ENCODE data around the gene BRI3BP. TPM values are rescaled to one million over a fixed set of nuclear protein-coding genes. Genes with fewer than 3 reads are reported as not detected.
A peak's percentile ranks its signal among the peaks of the same experiment; 100 is the strongest.

The BRI3BP gene
- total and polyA plus RNA-seq, 9 of the 15 experiments (the other 6 are each of a cell fraction or from before 2014, with no cell fraction given): 12.3 to 25.0 (median 16.6) TPM

DNA sequence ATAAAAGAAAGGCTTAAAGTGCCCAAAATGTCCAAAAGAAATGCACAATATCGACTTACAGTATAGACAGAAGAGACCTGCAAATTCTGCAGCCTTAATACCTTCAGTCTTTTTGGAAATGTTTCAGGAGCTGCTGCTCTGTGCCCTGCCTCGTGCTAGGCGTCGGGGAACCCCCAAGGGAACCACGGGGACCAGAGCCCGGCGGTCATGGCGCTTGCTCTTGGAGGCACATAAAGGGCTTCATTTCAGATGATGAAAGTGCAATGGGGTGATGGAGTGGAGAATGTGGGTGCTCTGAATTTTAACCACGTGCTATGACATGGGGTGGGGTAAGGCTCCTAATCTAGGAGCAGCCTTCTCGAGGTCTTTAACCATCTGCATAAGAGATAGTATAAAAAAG, 57.0 kb downstream of the BRI3BP start:
- ChIA-PET CTCF (ENCODE audit: low intra/inter-chr PET ratio) (no interaction called here), POLR2A (interaction anchor here (0.7 kb wide), 1 partner anchor 257 kb away, joined by 5 read pairs; no protein-coding TSS in a partner anchor)
- H3K9me3 ChIP-seq (replicated peaks; ENCODE audit: control insufficient read depth, insufficient read depth, low read depth, low read length): no peaks in the 10 kb centered on the region
- no peaks in the 10 kb centered on the region for H3K36me3 ChIP-seq (ENCODE audit: control insufficient read depth, insufficient read depth, low read length)
- 0 out of 2 replicates have a peak overlapping the region, but pooled peaks have one; percentile 12 for H2AFZ ChIP-seq (ENCODE audit: low read depth, low read length)
- H3K27me3 ChIP-seq (ENCODE audit: control insufficient read depth in 2 of 2, insufficient read depth in 2 of 2, low read length in 2 of 2): peaks cover 0 to 7% of the 10 kb centered on the region in 2 experiments; a peak in 3 of 5 replicates
- no peaks in the 10 kb centered on the region for H4K20me1 ChIP-seq (replicated peaks; ENCODE audit: control insufficient read depth, insufficient read depth, low read length)
- no peaks in the 10 kb centered on the region for H3K9me1 ChIP-seq (ENCODE audit: control insufficient read depth, insufficient read depth, low read length)
- in situ Hi-C loops (cut with MboI) (no loop called here), intact Hi-C loops (cut with micrococcal nuclease) (no loop called here)
- H3K4me1 ChIP-seq (replicated peaks in 1 of 2; ENCODE audit: control insufficient read depth in 2 of 2, insufficient read depth in 2 of 2, low read length in 2 of 2): peaks cover 2 to 9% of the 10 kb centered on the region in 2 experiments; a peak in 4 of 5 replicates
- no peak overlapping the region for H3K4me3 ChIP-seq
- H3K27ac ChIP-seq (ENCODE audit: extremely low read depth, low read depth, low read length): no peak overlapping the region
- TF ChIP-seq MTA3 (IDR thresholded peaks at IDR 0.05; ENCODE audit: borderline replicate concordance): no peak
- TF ChIP-seq RBM14 (IDR thresholded peaks at IDR 0.05; ENCODE audit: borderline replicate concordance, insufficient read depth, low read depth, low read length): no peak
- TF ChIP-seq, protein P1, sequence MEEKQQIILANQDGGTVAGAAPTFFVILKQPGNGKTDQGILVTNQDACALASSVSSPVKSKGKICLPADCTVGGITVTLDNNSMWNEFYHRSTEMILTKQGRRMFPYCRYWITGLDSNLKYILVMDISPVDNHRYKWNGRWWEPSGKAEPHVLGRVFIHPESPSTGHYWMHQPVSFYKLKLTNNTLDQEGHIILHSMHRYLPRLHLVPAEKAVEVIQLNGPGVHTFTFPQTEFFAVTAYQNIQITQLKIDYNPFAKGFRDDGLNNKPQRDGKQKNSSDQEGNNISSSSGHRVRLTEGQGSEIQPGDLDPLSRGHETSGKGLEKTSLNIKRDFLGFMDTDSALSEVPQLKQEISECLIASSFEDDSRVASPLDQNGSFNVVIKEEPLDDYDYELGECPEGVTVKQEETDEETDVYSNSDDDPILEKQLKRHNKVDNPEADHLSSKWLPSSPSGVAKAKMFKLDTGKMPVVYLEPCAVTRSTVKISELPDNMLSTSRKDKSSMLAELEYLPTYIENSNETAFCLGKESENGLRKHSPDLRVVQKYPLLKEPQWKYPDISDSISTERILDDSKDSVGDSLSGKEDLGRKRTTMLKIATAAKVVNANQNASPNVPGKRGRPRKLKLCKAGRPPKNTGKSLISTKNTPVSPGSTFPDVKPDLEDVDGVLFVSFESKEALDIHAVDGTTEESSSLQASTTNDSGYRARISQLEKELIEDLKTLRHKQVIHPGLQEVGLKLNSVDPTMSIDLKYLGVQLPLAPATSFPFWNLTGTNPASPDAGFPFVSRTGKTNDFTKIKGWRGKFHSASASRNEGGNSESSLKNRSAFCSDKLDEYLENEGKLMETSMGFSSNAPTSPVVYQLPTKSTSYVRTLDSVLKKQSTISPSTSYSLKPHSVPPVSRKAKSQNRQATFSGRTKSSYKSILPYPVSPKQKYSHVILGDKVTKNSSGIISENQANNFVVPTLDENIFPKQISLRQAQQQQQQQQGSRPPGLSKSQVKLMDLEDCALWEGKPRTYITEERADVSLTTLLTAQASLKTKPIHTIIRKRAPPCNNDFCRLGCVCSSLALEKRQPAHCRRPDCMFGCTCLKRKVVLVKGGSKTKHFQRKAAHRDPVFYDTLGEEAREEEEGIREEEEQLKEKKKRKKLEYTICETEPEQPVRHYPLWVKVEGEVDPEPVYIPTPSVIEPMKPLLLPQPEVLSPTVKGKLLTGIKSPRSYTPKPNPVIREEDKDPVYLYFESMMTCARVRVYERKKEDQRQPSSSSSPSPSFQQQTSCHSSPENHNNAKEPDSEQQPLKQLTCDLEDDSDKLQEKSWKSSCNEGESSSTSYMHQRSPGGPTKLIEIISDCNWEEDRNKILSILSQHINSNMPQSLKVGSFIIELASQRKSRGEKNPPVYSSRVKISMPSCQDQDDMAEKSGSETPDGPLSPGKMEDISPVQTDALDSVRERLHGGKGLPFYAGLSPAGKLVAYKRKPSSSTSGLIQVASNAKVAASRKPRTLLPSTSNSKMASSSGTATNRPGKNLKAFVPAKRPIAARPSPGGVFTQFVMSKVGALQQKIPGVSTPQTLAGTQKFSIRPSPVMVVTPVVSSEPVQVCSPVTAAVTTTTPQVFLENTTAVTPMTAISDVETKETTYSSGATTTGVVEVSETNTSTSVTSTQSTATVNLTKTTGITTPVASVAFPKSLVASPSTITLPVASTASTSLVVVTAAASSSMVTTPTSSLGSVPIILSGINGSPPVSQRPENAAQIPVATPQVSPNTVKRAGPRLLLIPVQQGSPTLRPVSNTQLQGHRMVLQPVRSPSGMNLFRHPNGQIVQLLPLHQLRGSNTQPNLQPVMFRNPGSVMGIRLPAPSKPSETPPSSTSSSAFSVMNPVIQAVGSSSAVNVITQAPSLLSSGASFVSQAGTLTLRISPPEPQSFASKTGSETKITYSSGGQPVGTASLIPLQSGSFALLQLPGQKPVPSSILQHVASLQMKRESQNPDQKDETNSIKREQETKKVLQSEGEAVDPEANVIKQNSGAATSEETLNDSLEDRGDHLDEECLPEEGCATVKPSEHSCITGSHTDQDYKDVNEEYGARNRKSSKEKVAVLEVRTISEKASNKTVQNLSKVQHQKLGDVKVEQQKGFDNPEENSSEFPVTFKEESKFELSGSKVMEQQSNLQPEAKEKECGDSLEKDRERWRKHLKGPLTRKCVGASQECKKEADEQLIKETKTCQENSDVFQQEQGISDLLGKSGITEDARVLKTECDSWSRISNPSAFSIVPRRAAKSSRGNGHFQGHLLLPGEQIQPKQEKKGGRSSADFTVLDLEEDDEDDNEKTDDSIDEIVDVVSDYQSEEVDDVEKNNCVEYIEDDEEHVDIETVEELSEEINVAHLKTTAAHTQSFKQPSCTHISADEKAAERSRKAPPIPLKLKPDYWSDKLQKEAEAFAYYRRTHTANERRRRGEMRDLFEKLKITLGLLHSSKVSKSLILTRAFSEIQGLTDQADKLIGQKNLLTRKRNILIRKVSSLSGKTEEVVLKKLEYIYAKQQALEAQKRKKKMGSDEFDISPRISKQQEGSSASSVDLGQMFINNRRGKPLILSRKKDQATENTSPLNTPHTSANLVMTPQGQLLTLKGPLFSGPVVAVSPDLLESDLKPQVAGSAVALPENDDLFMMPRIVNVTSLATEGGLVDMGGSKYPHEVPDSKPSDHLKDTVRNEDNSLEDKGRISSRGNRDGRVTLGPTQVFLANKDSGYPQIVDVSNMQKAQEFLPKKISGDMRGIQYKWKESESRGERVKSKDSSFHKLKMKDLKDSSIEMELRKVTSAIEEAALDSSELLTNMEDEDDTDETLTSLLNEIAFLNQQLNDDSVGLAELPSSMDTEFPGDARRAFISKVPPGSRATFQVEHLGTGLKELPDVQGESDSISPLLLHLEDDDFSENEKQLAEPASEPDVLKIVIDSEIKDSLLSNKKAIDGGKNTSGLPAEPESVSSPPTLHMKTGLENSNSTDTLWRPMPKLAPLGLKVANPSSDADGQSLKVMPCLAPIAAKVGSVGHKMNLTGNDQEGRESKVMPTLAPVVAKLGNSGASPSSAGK (IDR thresholded peaks at IDR 0.05): peak; percentile 58
- no peak for TF ChIP-seq SFPQ (IDR thresholded peaks at IDR 0.05; ENCODE audit: low read depth, low read length)
- peak; percentile 43 for TF ChIP-seq L3MBTL2 (IDR thresholded peaks at IDR 0.05)
- no peak overlapping the region for H3K9ac ChIP-seq (ENCODE audit: insufficient read depth in 1 of 2, low read depth in 2 of 2, low read length in 2 of 2)
- no peaks in the 10 kb centered on the region for H3K79me2 ChIP-seq (ENCODE audit: control insufficient read depth, insufficient read depth, low read length)
- FAIRE-seq (no peak), DNase-seq (ENCODE audit: extremely low read depth in 1 of 4, low spot score in 3 of 4) (no peak), ATAC-seq (no peak)
- no peak overlapping the region for H3K4me2 ChIP-seq (ENCODE audit: insufficient read depth, low read length)
- 17% methylated on average over 10 of the region's 10 CpGs for WGBS (ENCODE audit: insufficient coverage, low coverage, missing lambda C conversion rate)
- no TSS peak for BruUV-seq (replicated peaks)
